ENCODE data around the gene HS3ST1.
"Not testable (repeated sequence)": the region's sequence is repeated elsewhere in the genome, so short reads cannot be mapped to it uniquely, and the experiment has no call there.

HS3ST1 gene

DNA sequence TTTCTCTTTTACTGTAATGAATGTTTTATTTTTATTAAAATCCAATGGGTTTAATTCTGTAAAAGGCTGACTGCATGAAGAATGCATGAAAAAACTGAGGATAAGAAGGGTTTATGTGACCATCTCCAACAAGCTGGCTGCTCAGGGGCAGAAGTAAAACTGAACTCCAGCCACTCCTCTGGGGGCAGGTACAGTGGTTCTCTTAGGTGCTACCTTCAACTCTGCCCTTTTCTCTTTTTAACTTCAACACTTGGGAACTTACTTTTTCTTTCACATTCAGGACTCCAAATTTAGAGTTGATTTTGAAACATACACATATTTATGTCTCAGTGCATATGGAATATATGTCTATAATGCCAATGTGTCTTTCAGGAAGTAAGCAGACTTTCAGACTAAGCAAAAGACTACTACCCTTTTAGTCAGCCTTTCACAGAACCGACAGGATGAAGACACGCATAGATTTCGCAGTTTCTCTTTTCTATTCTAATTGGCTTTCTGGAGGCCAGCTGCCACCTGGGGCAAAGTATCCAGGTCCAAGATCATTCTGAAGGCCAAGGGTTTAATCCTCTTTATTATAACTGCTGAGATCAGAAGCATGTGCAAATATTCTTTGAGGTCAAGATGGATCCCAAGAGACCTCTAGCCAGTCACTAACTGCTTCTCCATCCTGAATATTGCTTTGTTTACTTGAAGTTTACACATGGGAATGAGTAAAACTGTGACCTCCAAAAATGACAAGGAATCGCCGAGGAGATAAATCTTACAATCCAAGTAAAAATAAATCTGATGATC, 30.7 kb downstream of the HS3ST1 start:
- no peak for DNase-seq

DNA sequence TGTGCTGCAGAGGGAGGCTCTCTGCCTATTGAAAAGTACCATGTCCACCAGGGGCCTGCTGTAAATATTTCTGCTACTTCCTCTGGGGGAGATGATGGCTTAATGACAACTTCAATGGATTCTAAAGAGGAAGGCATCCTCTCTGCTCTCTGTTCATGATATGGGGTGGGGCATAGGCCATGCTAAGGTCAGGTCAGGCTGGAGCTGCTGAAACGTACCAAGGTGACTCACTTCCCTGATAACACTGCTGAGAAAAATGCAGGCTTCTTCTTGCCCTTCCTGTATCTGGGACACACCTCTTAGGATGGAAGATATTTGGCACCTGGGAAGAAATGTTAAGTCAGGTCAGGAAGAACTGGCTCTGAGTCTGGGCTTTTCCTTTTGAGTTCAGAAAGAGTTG, 31.5 kb downstream of the HS3ST1 start:
- no peak for DNase-seq

DNA sequence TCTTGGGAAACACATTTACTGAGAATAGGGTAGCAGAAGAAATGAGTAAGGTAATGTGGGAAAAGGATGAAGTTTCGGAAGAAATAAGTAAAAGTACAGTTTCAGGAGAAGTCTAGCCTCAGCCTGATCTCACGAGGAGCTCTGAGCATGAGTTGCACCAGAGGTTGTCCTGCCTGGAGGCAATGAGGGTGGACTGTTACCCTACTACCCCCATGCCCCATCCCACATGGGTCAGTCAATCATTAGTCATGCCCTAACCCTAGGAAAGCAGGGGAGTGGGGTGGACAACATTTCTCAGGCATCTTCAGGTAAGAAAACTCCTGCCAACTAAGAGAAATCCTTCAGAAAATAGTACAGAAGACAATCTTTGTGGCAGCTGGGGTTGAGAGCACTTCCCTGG, 35.1 kb downstream of the HS3ST1 start:
- no peak for DNase-seq

DNA sequence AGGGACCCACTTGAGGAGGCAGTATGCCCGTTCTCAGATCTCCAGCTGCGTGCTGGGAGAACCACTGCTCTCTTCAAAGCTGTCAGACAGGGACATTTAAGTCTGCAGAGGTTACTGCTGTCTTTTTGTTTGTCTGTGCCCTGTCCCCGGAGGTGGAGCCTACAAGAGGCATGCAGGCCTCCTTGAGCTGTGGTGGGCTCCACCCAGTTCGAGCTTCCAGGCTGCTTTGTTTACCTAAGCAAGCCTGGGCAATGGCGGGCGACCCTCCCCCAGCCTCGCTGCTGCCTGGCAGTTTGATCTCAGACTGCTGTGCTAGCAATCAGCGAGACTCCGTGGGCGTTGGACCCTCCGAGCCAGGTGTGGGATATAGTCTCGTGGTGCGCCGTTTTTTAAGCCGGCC, 44.6 kb downstream of the HS3ST1 start:
- DNase-seq, result not testable (repeated sequence)

DNA sequence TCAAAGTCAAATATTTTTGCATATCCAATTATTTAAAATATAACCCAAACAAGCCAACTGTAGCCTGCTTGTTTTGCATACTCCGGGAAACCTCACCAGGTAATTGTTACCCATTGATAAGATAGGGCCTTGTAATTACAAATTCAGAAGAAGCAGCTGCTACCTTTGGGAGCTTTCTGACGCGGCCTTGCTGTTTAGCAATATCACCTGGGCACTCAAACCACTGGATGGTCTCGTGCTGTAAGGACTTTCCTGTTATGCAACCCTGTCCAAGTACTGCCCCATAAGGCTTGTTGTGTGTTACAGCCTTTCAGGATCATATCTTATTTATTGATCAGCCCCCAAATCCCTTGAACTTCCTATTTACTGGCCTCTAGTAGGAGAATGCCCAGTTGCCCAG, 52.1 kb downstream of the HS3ST1 start:
- no peak for DNase-seq

DNA sequence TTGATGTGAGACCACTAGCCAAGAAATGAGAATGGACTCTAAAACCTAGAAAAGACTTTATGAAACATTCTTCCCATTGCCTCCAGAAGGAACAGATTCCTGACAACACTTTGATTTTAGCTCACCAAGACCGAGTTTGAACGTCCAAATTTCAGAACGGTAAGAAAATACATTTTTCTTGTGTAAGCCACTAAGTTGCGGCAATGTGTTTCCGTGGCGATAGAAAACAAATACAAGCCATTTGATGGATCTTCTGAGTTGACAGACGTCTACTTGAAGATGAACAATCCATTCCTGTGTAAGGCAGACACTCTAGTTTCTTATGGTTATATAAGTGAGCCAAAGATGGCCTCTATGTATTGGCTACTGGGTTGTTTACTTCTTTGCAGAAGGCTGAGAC, 52.5 kb downstream of the HS3ST1 start:
- DNase-seq, result no peak

DNA sequence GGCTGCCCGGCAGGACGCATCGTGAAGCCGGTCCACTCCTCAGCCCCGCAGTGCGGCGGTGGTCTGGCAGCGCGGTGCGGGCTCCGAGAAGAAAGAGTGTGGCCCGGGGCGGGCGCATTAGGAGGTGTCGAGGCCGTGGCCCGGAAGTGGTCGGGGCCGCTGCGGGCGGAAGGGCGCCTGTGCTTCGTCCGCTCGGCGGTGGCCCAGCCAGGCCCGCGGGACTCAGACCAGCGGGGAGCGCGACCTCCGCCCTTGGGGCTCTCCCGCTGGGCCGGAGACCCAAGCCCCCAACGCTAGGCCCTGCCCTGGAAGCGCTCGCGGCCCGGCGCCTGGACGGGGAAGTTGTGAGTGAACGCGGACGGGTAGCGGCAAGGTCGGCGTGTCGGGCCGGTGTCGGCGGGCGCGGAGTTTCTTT, 60.0 kb downstream of the HS3ST1 start:
- DNase-seq, result no peak

DNA sequence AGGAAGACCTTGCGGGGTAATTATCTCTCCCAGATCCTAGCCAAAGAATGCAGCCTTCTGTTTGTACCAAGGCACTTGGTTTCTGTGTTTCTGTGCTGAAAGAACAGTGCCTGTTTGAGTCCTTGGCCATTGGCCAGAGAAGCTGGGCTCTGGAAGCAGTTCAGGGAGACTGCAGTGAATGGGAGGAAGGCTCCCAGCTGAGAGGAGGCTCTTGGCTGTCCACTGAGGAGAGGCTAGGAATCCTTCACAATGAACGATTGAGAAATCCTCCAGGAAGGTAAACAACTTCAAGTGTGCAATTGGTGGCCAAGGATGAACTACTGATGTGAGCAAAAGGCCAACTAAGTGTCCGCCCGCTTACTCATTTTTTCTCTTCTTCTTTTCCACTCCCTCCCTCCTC, 61.3 kb downstream of the HS3ST1 start:
- DNase-seq, result no peak

DNA sequence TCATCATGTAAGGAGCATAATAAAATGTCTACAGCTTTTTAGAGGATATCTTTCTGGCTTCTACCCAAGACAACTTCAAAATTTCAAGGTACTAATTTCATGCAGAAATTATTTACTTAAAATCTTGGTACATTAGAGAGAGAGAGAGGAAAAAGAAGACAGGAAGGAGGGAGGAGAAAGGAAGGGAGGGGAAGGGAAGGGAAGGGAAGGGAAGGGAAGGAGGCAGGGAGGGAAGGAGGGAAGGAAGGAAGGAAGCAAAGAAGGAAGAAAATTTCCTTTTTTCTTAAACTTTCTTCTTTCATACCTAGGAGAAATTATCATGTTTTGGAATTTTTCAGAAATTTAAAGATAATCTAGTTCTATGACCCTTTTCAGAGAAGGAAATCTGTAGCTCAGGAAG, 61.8 kb downstream of the HS3ST1 start:
- DNase-seq, result no peak

DNA sequence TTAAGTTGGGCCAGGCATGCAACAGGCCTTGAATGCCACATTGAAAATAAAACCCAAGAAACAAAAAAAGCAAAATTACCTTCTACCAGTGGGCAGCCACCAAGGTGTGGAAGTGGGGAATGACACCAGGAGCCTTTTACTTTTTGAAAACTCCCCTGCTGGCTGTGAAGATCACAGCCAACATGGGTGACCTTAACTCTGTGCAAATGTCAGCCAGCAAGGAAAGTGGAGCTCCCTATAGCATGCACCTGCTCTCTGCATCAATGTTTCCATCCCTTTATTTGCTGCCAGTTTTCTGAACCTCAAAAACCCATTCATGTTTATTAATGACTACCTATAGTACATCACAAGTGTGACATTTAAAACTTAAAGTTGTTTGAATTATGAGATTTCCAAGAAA, 63.7 kb downstream of the HS3ST1 start:
- no peak for DNase-seq

DNA sequence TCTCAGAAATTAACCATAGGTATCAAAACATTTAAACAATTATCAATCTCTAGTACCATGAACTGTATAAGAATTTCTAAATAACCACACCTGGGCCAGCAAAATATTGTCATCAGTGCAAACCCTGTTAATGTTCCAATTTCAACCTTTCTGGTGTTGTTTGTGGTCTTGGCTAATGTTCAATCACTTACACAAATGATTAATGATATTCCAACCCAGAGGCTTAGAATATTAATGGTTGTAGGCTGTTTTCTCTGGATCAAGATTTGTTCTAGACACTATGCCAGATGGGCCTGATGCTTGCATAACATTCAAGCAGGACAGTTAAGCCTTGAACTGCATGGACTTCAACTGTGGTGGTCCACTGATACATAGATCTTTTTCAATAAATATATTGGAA, 69.1 kb downstream of the HS3ST1 start:
- no peak for DNase-seq

DNA sequence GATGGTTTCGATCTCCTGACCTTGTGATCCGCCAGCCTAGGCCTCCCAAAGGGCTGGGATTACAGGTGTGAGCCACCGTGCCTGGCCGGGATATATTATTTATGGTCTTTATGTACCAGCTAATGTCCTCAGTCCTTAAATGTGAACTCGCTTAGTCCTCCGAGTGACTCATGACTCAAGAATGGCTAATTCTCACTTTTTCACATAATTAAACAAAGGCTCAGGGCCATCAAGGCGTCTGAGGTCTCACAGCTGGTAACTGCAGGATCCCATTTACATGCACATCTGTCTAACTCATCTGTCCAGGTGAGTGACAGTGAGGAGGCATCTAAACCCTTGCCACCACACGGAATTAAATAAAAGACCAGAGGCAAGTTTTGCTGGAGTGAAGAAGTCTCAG, 73.5 kb downstream of the HS3ST1 start:
- no peak for DNase-seq

DNA sequence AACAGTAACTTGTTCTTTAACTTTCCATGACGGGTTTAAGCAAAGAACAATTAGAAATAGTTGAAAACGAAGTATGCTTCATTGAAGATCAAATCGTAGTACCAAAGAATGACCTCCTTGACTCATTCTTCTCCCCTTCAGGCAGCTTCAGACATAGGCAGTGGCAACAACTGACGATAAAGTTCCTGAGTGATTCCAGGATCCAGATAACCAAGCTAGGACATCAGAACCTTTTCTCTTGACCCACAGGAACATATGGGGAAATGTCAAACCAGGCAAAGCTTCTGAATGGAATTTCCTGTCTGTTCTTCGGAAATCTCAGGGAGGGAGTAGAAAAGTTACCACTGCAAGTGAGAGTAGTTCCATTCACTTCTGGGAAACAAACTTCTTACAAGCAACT, 74.2 kb downstream of the HS3ST1 start:
- DNase-seq, result no peak

DNA sequence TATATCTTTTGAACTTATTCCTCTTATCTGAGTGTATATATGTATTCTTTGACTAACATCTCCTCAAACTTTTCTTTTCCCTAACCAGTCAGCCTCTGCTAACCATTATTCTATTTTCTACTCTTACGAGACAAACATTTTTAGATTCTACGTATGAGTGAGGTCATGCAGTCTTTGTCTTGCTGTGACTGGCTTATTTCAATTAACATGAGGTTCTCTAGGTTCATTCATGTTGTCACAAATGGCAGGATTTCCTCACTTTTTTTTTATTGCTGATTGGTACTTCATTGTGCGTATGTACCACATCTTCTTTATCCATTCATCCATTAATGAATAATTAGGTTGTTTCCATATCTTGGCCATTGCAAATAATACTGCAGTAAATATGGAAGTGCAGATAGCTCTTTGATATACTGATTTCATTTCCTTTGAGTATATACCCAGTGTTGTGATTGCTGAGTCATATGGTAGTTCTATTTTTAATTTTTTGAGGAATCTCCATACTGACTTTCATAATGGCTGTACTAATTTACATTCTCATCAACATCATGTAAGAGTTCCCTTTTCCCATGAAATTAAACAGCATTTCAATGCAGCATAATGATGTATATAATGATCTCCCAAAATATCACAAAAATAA, 80.1 kb downstream of the HS3ST1 start:
- no peak for DNase-seq

DNA sequence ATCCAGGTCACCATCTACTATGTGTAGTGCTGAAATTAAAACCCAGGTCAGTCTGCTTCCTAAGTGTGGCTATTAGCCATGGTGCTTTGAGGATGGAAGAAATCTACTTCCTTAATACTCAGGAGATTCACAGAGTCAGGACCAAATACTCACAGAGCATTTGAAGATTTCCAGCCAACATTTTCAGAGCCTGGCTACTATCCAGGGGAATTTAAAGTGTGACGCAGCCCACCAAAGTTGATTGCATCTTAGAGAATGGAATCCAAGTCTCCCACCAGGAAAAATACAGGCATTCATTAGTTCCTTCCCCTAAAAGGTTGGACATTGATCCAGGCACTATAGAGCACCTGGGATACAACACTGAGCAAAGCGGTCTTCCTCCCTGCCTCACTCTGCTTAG, 83.8 kb downstream of the HS3ST1 start:
- DNase-seq, result no peak

DNA sequence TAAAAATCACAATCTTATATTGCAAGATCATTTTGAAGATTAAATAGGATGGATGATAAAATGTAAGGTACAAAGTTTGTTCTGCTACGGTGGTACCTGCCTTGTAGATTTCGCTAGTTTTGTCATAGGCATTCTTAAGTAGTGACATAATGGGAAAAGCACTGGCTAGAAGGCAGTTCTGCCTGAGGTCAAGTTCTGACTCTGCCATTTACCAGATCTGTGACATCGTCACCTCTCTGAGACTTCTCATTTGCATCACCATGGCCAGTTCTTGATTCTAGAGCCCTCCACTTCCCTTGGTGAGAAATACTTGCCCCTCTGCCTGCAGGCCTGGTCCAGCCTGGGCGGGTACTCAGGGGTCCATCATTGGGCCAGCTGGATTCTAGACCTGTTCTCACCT, 85.2 kb downstream of the HS3ST1 start:
- no peak for DNase-seq
